GM12892 (cell line): Measurements from ENCODE around the gene NUP188.
"Not testable (repeated sequence)": the region's sequence is repeated elsewhere in the genome, so short reads cannot be mapped to it uniquely, and the experiment has no call there.

Source experiments
- DNase-seq: peaks from one replicate; pipeline ENCODE4 v3.0.0; 2011; ENCODE audit not compliant: insufficient read length
- FAIRE-seq: peaks from 2 replicates; lab custom pipeline; 2011; peaks lifted over from hg19 to GRCh38; lab: Jason Lieb, UNC
- POLR2A ChIP-seq: IDR thresholded peaks from 2 replicates; pipeline ENCODE4 v1.6.1; 2011; ENCODE audit warnings: low read depth, low read length, control low read depth
- POLR2AphosphoS5 ChIP-seq: IDR thresholded peaks from 2 replicates; pipeline ENCODE4 v1.6.1; 2011; ENCODE audit warnings: low read depth, low read length, control low read depth
- TAF1 ChIP-seq: IDR thresholded peaks from 2 replicates; pipeline ENCODE4 v1.6.1; 2011; ENCODE audit warnings: low read depth, mild to moderate bottlenecking, control low read depth, low read length, borderline replicate concordance

Gene NUP188

GRCh38 chr9:129028192-129028966, 80.9 kb downstream of the NUP188 start, which contains the start of gene SH3GLB2:
TSS of gene SH3GLB2 (minus strand) at chr9:129028331. CDS start at chr9:129028154, 177 bp downstream.
- DNase-seq (peak; percentile 91), FAIRE-seq (peak; percentile 94)
- TF ChIP-seq TAF1 (no peak), POLR2AphosphoS5 (no peak), POLR2A (no peak)

- FAIRE-seq, result no peak
- TF ChIP-seq TAF1, result no peak
- no peak for TF ChIP-seq POLR2AphosphoS5
- no peak for TF ChIP-seq POLR2A
- no peak for DNase-seq
These were observed 82.7 kb downstream of the NUP188 start for GRCh38 chr9:129030191-129030590.

- no peak for FAIRE-seq
- TF ChIP-seq TAF1, result no peak
- no peak for TF ChIP-seq POLR2AphosphoS5
- no peak for TF ChIP-seq POLR2A
- no peak for DNase-seq
These were observed 84.0 kb downstream of the NUP188 start for GRCh38 chr9:129031514-129031913.

GRCh38 chr9:129032541-129033159, 85.2 kb downstream of the NUP188 start:
- TF ChIP-seq POLR2A (no peak), TAF1 (no peak), POLR2AphosphoS5 (no peak)
- FAIRE-seq, result no peak
- DNase-seq, result no peak

- FAIRE-seq (no peak), DNase-seq (no peak)
- TF ChIP-seq POLR2A (no peak), POLR2AphosphoS5 (no peak), TAF1 (no peak)
These were observed 85.7 kb downstream of the NUP188 start for GRCh38 chr9:129033216-129033615.

GRCh38 chr9:129035838-129036237, 88.3 kb downstream of the NUP188 start:
- not testable (repeated sequence) for FAIRE-seq, DNase-seq

- TF ChIP-seq POLR2AphosphoS5, result peak; percentile 66
- peak; percentile 58 for TF ChIP-seq TAF1
- peak; percentile 87 for TF ChIP-seq POLR2A
- DNase-seq (peak; percentile 98), FAIRE-seq (peak; percentile 97)
These were observed 88.9 kb downstream of the NUP188 start, which contains the start of gene MIGA2 for GRCh38 chr9:129036241-129036922. TSS of gene MIGA2 (plus strand) at chr9:129036626. CDS start at chr9:129040595, 3,969 bp downstream.

GRCh38 chr9:129036923-129037766, 89.6 kb downstream of the NUP188 start:
- DNase-seq (no peak), FAIRE-seq (no peak)
- TF ChIP-seq TAF1 (no peak), POLR2AphosphoS5 (no peak), POLR2A (no peak)

- DNase-seq (no peak), FAIRE-seq (no peak)
- no peak for TF ChIP-seq TAF1
- TF ChIP-seq POLR2A, result no peak
- TF ChIP-seq POLR2AphosphoS5, result no peak
These were observed 90.2 kb downstream of the NUP188 start for GRCh38 chr9:129037767-129038098.

GRCh38 chr9:129038109-129038852, 90.8 kb downstream of the NUP188 start:
- no peak for FAIRE-seq
- no peak for DNase-seq
- TF ChIP-seq POLR2AphosphoS5, result no peak
- TF ChIP-seq TAF1, result no peak
- no peak for TF ChIP-seq POLR2A
